HepG2 (cell line): ENCODE results near the gene GNG13.

Experiments
- CTCF ChIP-seq: sonication (generic); formaldehyde crosslinking; IDR thresholded peaks from 2 replicates; pipeline ENCODE4 v1.5.0; 2020; ENCODE audit warnings: mild to moderate bottlenecking, missing genetic modification reagents, moderate library complexity
- JUNB ChIP-seq: sonication (generic); formaldehyde crosslinking; IDR thresholded peaks from 2 replicates; pipeline ENCODE4 v1.8.0; 2022; ENCODE audit warnings: missing genetic modification reagents, mild to moderate bottlenecking, borderline replicate concordance
- NBN ChIP-seq: fragments of 450-650 bp; conservative IDR thresholded peaks from 2 replicates; pipeline ENCODE4 v1.6.1; 2017
- POLR2G ChIP-seq: fragments of 200-400 bp; formaldehyde crosslinking; IDR thresholded peaks from 2 replicates; pipeline ENCODE4 v1.6.1; 2018; ENCODE audit warnings: mild to moderate bottlenecking, low read depth, low read length, moderate library complexity
- PREB ChIP-seq: sonication (generic); formaldehyde crosslinking; IDR thresholded peaks from 2 replicates; pipeline ENCODE4 v1.4.0; 2020; ENCODE audit warnings: missing genetic modification reagents
- TAF1 ChIP-seq: sonication (generic); formaldehyde crosslinking; IDR thresholded peaks from 2 replicates; pipeline ENCODE4 v1.4.0; 2020; ENCODE audit warnings: missing genetic modification reagents

GRCh38 chr16:791131-791530 is 9.4 kb downstream of the GNG13 start:
- TF ChIP-seq POLR2G: no peak
- TF ChIP-seq CTCF (CRISPR knock-in tag): no peak
- TF ChIP-seq PREB: no peak
- no peak for TF ChIP-seq TAF1 (CRISPR knock-in tag)
- no peak for TF ChIP-seq JUNB (CRISPR knock-in tag)
- TF ChIP-seq NBN: no peak
